CD14-positive monocyte (primary cell): ENCODE data around the gene NME7. TPM values are rescaled to one million over a fixed set of nuclear protein-coding genes. Genes with fewer than 3 reads are reported as not detected.

Experiments used
- DNase-seq, 3 donors: peaks; one replicate each; pipeline ENCODE4 v3.0.0-alpha.2; 2011 to 2022
- H2AFZ ChIP-seq: 2 replicates; pipeline ENCODE4 v1.6.0; 2012; ENCODE audit warnings: mild to moderate bottlenecking, low read depth, low read length, inconsistent platforms; ENCODE audit not compliant: insufficient read depth, poor library complexity, severe bottlenecking
- H3K27ac ChIP-seq, 2 donors: 1 replicate in 1 of 2; 2 replicates in 1 of 2; pipeline ENCODE4 v1.5.1; 2012 to 2013; ENCODE audit warnings: low read length in 2 of 2, control low read depth in 1 of 2, inconsistent platforms in 1 of 2, low read depth in 1 of 2, mild to moderate bottlenecking in 1 of 2
- H3K27me3 ChIP-seq, 2 donors: one replicate each; pipeline versions ENCODE4 v1.6.0 to v1.6.1; 2011 to 2013; ENCODE audit warnings: low read length in 2 of 2; ENCODE audit not compliant: control insufficient read depth in 2 of 2, insufficient read depth in 2 of 2
- H3K36me3 ChIP-seq, 2 donors: replicated peaks in 1 of 2; 1 replicate in 1 of 2; 2 replicates in 1 of 2; pipeline versions ENCODE4 v1.5.1 to v1.6.1; 2012 to 2013; ENCODE audit warnings: low read length in 2 of 2, control low read depth in 1 of 2, inconsistent platforms in 1 of 2, mild to moderate bottlenecking in 1 of 2; ENCODE audit not compliant: insufficient read depth in 2 of 2, control insufficient read depth in 1 of 2
- H3K4me1 ChIP-seq, 2 donors: 1 replicate in 1 of 2; 2 replicates in 1 of 2; pipeline versions ENCODE4 v1.5.1 to v1.6.1; 2012 to 2013; ENCODE audit warnings: low read length in 2 of 2, control low read depth in 1 of 2, inconsistent platforms in 1 of 2, mild to moderate bottlenecking in 1 of 2, moderate library complexity in 1 of 2; ENCODE audit not compliant: insufficient read depth in 2 of 2, control insufficient read depth in 1 of 2
- H3K4me2 ChIP-seq: replicated peaks from 2 replicates; pipeline ENCODE3; 2012; ENCODE audit warnings: low read length, moderate library complexity, mild to moderate bottlenecking; ENCODE audit not compliant: poor library complexity, severe bottlenecking; ENCODE audit errors: extremely low read depth
- H3K4me3 ChIP-seq, 3 experiments: fragments of 200-600 bp in 1 of 3; sonication (generic) in 1 of 3; replicated peaks in 1 of 3; 1 replicate in 2 of 3; 2 replicates in 1 of 3; pipeline ENCODE4 v1.5.1; 2011 to 2013; ENCODE audit warnings: low read length in 3 of 3, mild to moderate bottlenecking in 3 of 3, control low read depth in 2 of 3, low read depth in 2 of 3, inconsistent platforms in 1 of 3, moderate library complexity in 1 of 3
- H3K79me2 ChIP-seq: 2 replicates; pipeline ENCODE4 v1.6.0; 2012; ENCODE audit warnings: mild to moderate bottlenecking, control low read depth, inconsistent platforms, low read length, moderate library complexity; ENCODE audit not compliant: insufficient read depth
- H3K9ac ChIP-seq: 2 replicates; pipeline ENCODE4 v1.6.0; 2017; ENCODE audit warnings: low read length, mild to moderate bottlenecking; ENCODE audit not compliant: insufficient read depth, poor library complexity, severe bottlenecking
- H3K9me3 ChIP-seq, 2 donors: replicated peaks in 1 of 2; 1 replicate in 1 of 2; 2 replicates in 1 of 2; pipeline versions ENCODE4 v1.5.1 to v1.6.1; 2012 to 2013; ENCODE audit warnings: low read length in 2 of 2, control low read depth in 1 of 2; ENCODE audit not compliant: control insufficient read depth in 1 of 2, insufficient read depth in 1 of 2
- H4K20me1 ChIP-seq: 2 replicates; pipeline ENCODE4 v1.6.0; 2012; ENCODE audit warnings: mild to moderate bottlenecking, low read length, control low read depth, moderate library complexity; ENCODE audit not compliant: insufficient read depth
- H3K27ac Mint-ChIP-seq, 7 donors: one replicate each; pipeline ENCODE4 v1.8.0; 2020; ENCODE audit warnings: mild to moderate bottlenecking in 7 of 7, mixed read lengths in 7 of 7, moderate library complexity in 6 of 7, inconsistent platforms in 2 of 7
- H3K27me3 Mint-ChIP-seq, 3 donors: one replicate each; pipeline ENCODE4 v1.8.0; 2021 to 2022; ENCODE audit warnings: low read depth in 3 of 3, mild to moderate bottlenecking in 3 of 3, mixed read lengths in 3 of 3, moderate library complexity in 3 of 3, inconsistent platforms in 1 of 3
- H3K36me3 Mint-ChIP-seq, 2 donors: one replicate each; pipeline ENCODE4 v1.8.0; 2020; ENCODE audit warnings: mixed read lengths in 2 of 2, inconsistent platforms in 1 of 2, mild to moderate bottlenecking in 1 of 2
- H3K4me1 Mint-ChIP-seq: one replicate; pipeline ENCODE4 v1.8.0; 2020; ENCODE audit warnings: mild to moderate bottlenecking, mixed read lengths
- H3K4me3 Mint-ChIP-seq, 2 donors: one replicate each; pipeline ENCODE4 v1.8.0; 2020; ENCODE audit warnings: mild to moderate bottlenecking in 2 of 2, mixed read lengths in 2 of 2, moderate library complexity in 1 of 2
- H3K9me3 Mint-ChIP-seq, 7 donors: one replicate each; pipeline ENCODE4 v1.8.0; 2020 to 2022; ENCODE audit warnings: mixed read lengths in 7 of 7, mild to moderate bottlenecking in 6 of 7, moderate library complexity in 6 of 7, inconsistent platforms in 2 of 7
- WGBS: methylation state at CpG from one replicate; pipeline ENCODE4 v1.1.5; 2013; ENCODE audit warnings: missing lambda C conversion rate; ENCODE audit not compliant: insufficient coverage; 5-methylcytosine and 5-hydroxymethylcytosine counted together
- intact Hi-C, 2 donors: fragments of 100-400 bp; cut with micrococcal nuclease; formaldehyde crosslinking; loops; one replicate each; pipeline versions ENCODE4 v1.15.0 to v1.15.1; 2023
- polyA plus RNA-seq, 3 donors: library from polyadenylated mRNA; depleted of rRNA in 1 of 3; unstranded in 2 of 3; stranded (reverse) in 1 of 3; fragments of 300-500 nt in 2 of 3; fragments of >200 nt in 1 of 3; fragmentation: Illumina TruSeq in 2 of 3; gene quantifications; 1 replicate in 2 of 3; 2 replicates in 1 of 3; pipeline ENCODE4 v1.2.3, GENCODE V29; 2012 to 2021
- TF ChIP-seq, protein P1 (sequence below): fragments of 200-600 bp; IDR thresholded peaks from one replicate; pipeline ENCODE4 v1.8.0; 2022; ENCODE audit warnings: antibody characterized with exemption, mild to moderate bottlenecking

The NME7 gene
- polyA plus RNA-seq, 3 donors, result 3.5 to 8.0 (median 6.0) TPM

DNA sequence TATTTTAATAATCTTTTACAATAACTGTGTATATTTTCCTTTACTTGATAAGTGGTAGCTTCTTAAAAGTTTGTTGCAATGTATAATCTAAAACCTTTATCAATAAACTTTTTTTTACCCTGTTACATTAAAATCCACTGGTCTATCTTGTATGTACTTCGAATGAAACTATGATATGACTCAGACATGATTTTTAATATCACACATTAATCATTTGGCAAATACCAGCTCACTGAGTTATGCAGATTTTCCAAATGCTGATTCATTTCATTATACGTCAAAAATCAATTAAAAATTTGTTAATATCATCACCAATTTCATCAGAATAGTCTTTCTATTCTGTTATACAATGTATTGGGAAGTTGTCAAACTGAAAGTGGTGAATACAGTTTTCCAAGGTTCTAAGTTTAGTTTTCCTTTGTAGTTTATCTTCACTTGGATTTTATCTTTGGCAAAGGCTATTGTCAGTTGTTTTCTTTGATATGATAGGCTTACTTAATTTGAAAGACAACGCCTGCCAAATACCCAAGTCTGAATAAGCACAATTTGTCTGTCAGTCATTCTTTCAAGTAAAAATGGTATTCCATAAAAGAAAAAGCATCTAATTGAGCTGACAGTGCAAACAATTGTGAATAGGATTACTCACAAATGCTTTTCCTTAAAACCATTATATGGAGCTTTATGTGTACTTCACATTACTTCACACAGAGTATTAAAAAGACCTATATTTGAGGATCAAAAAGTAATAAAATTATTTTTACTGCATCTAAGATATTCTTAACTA, 127.0 kb downstream of the NME7 start:
- H3K4me2 ChIP-seq, result no peak overlapping the region
- TF ChIP-seq, protein P1, sequence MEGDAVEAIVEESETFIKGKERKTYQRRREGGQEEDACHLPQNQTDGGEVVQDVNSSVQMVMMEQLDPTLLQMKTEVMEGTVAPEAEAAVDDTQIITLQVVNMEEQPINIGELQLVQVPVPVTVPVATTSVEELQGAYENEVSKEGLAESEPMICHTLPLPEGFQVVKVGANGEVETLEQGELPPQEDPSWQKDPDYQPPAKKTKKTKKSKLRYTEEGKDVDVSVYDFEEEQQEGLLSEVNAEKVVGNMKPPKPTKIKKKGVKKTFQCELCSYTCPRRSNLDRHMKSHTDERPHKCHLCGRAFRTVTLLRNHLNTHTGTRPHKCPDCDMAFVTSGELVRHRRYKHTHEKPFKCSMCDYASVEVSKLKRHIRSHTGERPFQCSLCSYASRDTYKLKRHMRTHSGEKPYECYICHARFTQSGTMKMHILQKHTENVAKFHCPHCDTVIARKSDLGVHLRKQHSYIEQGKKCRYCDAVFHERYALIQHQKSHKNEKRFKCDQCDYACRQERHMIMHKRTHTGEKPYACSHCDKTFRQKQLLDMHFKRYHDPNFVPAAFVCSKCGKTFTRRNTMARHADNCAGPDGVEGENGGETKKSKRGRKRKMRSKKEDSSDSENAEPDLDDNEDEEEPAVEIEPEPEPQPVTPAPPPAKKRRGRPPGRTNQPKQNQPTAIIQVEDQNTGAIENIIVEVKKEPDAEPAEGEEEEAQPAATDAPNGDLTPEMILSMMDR, result no peak
- intact Hi-C loops, result no loop called here
- H3K9ac ChIP-seq, result no peak overlapping the region
- H3K4me1 ChIP-seq, result no peaks in the 10 kb centered on the region
- no peaks in the 10 kb centered on the region for H3K4me1 Mint-ChIP-seq
- H2AFZ ChIP-seq, result no peak overlapping the region
- H3K9me3 ChIP-seq, result no peaks in the 10 kb centered on the region
- H3K4me3 Mint-ChIP-seq, result no peak overlapping the region
- no peak for DNase-seq
- H3K27me3 Mint-ChIP-seq, result no peaks in the 10 kb centered on the region
- H3K27ac Mint-ChIP-seq, result no peak overlapping the region
- no peak overlapping the region for H3K4me3 ChIP-seq
- no peaks in the 10 kb centered on the region for H3K79me2 ChIP-seq
- no peak overlapping the region for H3K27ac ChIP-seq
- H3K27me3 ChIP-seq, result no peaks in the 10 kb centered on the region
- no peaks in the 10 kb centered on the region for H3K36me3 ChIP-seq
- peaks cover 0 to 5% (median 0%) of the 10 kb centered on the region in 7 donors for H3K9me3 Mint-ChIP-seq
- H3K36me3 Mint-ChIP-seq, result no peaks in the 10 kb centered on the region
- WGBS, result no CpG with 5 or more reads among the region's 3 CpGs
- H4K20me1 ChIP-seq, result no peaks in the 10 kb centered on the region

DNA sequence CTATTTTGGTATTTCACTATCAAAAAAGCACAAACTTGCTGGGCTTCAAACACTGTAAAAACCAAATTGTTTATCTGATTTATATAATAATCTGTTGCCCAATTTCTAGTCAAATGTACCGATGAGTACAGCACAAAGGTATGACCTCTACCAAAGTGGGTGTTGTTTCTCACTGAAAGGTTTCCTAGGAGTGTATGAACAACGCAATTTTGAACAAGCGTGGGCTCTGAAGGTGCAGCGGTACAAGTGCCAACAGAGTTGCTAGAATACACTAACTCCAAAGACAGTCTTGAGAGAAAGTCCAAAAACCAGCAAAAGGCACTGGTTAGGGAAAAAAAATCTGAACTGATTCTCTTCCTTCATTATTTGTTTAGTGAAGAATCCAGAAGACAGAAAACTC, 130.7 kb downstream of the NME7 start:
- no peaks in the 10 kb centered on the region for H3K36me3 Mint-ChIP-seq
- H3K27me3 ChIP-seq, result no peaks in the 10 kb centered on the region
- H3K4me2 ChIP-seq, result no peak overlapping the region
- no peak overlapping the region for H2AFZ ChIP-seq
- no CpG with 5 or more reads among the region's 4 CpGs for WGBS
- no peaks in the 10 kb centered on the region for H3K79me2 ChIP-seq
- H3K27ac Mint-ChIP-seq, result no peak overlapping the region
- no peak overlapping the region for H3K4me3 Mint-ChIP-seq
- H3K9me3 ChIP-seq, result no peaks in the 10 kb centered on the region
- H3K9me3 Mint-ChIP-seq, result no peaks in the 10 kb centered on the region
- H3K27ac ChIP-seq, result no peak overlapping the region
- no peaks in the 10 kb centered on the region for H3K4me1 Mint-ChIP-seq
- no peak overlapping the region for H3K4me3 ChIP-seq
- no peaks in the 10 kb centered on the region for H3K4me1 ChIP-seq
- H4K20me1 ChIP-seq, result no peaks in the 10 kb centered on the region
- no peak for DNase-seq
- no peak overlapping the region for H3K9ac ChIP-seq
- TF ChIP-seq, protein P1, result no peak
- intact Hi-C loops, result loop anchor here in 1 of 2 donors (10.0 kb wide), 1 partner anchor 58 kb away; no protein-coding TSS in a partner anchor
- no peaks in the 10 kb centered on the region for H3K36me3 ChIP-seq
- H3K27me3 Mint-ChIP-seq, result no peaks in the 10 kb centered on the region
